Posterior cingulate gyrus (tissue), 11 donors: ENCODE measurements around the gene RPS17.
A peak's percentile ranks its signal among the peaks of the same experiment; 100 is the strongest.
"Not testable (repeated sequence)": the region's sequence is repeated elsewhere in the genome, so short reads cannot be mapped to it uniquely, and the experiment has no call there.

Experiments used
- DNase-seq, 10 donors: peaks; one replicate each; pipeline versions ENCODE4 v3.0.0 to v3.0.0-alpha.2; 2020 to 2021; ENCODE audit warnings: mixed read lengths in 3 of 10
- intact Hi-C: fragments of 100-400 bp; cut with DNase I; formaldehyde crosslinking; loops from one replicate; pipeline ENCODE4 v1.15.1; 2023

Gene RPS17

GRCh38 chr15:82531496-82532382 is 8.5 kb downstream of the RPS17 start:
- no peak for DNase-seq
- intact Hi-C loops = loop anchor here (10.0 kb wide), 1 partner anchor 273 kb away; the partner anchor contains the start of genes FSD2 and WHAMM

GRCh38 chr15:82530606-82531379 is 9.5 kb downstream of the RPS17 start:
- DNase-seq = peak in 8 of 10 donors; percentile 46 to 90 (median 62)

GRCh38 chr15:82530006-82530405 is 10.3 kb downstream of the RPS17 start:
- DNase-seq = no peak
- intact Hi-C loops = loop anchor here (10.0 kb wide), 1 partner anchor 275 kb away; the partner anchor contains the start of genes FSD2 and WHAMM

More at GRCh38 chr15:82530606-82531379, 9.5 kb downstream of the RPS17 start:
- intact Hi-C loops = loop anchor here (10.0 kb wide), 1 partner anchor 274 kb away; the partner anchor contains the start of genes FSD2 and WHAMM

GRCh38 chr15:82513587-82513986 is 26.7 kb downstream of the RPS17 start:
- DNase-seq, intact Hi-C loops: not testable (repeated sequence)

- DNase-seq, intact Hi-C loops: not testable (repeated sequence)
These were observed 32.6 kb downstream of the RPS17 start for GRCh38 chr15:82507693-82508092.

- intact Hi-C loops, DNase-seq: not testable (repeated sequence)
These were observed 33.2 kb downstream of the RPS17 start for GRCh38 chr15:82507087-82507486.

GRCh38 chr15:82505842-82506241 is 34.4 kb downstream of the RPS17 start:
- DNase-seq, intact Hi-C loops: not testable (repeated sequence)

GRCh38 chr15:82504074-82504473 is 36.2 kb downstream of the RPS17 start:
- DNase-seq, intact Hi-C loops: not testable (repeated sequence)

GRCh38 chr15:82502700-82503339 is 37.4 kb downstream of the RPS17 start:
- intact Hi-C loops = not testable (repeated sequence)
- DNase-seq = peak in 3 of 10 donors; percentile 17 to 41 (median 36)

GRCh38 chr15:82500772-82501171 is 39.5 kb downstream of the RPS17 start:
- DNase-seq, intact Hi-C loops: not testable (repeated sequence)

- intact Hi-C loops, DNase-seq: not testable (repeated sequence)
These were observed 42.3 kb downstream of the RPS17 start for GRCh38 chr15:82497978-82498377.

- DNase-seq, intact Hi-C loops: not testable (repeated sequence)
These were observed 52.0 kb downstream of the RPS17 start for GRCh38 chr15:82488250-82488649.

GRCh38 chr15:82487045-82487444 is 53.2 kb downstream of the RPS17 start:
- intact Hi-C loops, DNase-seq: not testable (repeated sequence)
